CD4-positive, alpha-beta T cell treated with Interleukin-15 for 4 hours (primary cell): ENCODE data around the gene METTL9.
A peak's percentile ranks its signal among the peaks of the same experiment; 100 is the strongest.
"Not testable (repeated sequence)": the region's sequence is repeated elsewhere in the genome, so short reads cannot be mapped to it uniquely, and the experiment has no call there.

Experiments
- DNase-seq: peaks from one replicate; pipeline ENCODE4 v3.0.0-alpha.2; 2020; ENCODE audit warnings: low spot score

METTL9 gene

DNA sequence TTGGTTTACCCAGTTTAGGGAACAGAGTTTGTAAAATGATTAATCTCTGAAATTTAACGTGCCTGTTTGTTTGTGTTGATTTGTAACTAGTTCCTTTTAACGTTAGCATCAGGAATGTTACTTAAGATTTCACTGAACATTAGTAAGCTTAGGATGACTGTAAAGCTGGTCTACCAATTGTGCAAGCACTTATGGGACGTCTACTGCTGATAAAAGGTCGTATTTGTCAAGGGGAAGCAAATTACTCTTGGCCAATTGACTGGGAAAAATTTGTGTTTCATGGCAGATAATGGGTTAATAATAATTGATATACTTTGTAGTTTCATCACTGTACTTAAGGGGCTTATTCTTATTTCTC, 11.8 kb downstream of the METTL9 start:
- no peak for DNase-seq

DNA sequence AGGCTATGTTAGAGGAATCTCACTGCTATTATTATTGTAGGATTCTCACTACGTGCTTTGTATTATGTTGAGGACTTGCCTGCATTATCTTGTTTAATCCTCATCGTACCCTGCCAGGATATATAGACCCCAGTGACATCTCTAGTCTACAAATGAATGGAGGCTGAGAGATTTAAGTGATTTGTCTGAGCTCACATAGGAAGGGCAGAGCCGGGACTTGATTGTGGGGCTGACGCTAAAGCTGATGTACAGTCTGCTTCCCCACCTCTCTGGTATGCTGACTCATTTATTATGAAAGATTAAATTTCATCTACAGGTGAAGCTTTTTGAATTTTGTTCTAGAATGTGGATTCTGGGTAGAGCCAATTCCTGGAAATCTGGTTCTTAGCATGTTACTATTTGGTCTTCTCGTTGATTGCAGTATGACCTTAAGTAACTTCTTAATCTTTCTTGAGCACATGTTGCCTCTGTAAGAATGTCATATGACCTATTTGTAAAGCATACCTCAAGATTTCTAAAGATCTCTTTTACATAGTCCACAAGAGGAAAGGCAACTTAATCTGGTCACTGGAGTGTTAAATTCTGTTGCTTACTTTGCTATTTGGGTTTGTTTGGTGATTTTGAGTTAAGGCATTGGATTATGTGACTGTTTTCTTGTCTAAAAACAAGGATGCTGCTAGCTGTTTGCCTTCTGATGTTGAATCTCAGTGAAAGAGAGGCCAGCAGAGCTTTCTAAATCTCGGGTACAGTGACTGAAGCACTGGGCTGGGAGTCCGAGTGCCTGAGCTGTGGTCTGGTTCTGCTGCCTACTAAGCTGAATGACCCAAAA, 12.4 kb downstream of the METTL9 start:
- peak; percentile 66 for DNase-seq

DNA sequence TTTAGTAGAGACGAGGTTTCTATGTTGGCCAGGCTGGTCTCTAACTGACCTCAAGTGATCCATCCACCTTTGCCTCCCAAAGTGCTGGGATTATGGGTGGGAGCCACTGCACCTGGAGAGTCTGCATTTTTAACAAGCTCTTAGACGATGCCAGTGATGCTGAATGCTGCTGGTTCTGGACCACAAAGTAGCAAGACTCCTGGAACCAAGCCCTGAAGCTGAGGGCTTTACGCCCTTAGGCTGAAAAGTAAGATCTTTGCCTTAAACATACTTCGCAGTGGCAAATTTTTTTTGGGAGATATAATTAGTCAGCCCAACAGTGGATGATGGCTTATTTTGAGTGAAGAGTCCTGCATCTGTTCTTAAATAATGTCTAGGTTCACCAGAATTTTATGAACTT, 14.0 kb downstream of the METTL9 start:
- no peak for DNase-seq

DNA sequence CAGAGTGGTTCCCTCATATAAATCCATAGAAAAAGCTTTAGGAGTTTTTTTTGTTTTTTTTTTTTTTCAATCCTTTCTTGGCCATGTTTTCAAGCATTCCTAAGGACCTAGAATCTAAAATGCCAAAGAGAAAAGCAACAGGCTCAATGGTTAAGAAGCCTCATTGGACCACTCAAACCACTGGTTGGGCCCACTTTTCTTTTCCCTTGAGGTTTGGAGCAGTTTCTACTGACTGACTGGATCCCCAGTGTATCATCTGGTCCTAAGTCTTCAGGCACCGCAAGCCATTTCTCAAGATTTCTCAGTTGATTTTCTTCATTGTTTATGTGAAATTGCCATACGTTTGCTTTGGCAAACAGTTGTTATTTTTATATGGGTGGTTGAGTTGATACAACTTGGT, 14.4 kb downstream of the METTL9 start:
- no peak for DNase-seq

DNA sequence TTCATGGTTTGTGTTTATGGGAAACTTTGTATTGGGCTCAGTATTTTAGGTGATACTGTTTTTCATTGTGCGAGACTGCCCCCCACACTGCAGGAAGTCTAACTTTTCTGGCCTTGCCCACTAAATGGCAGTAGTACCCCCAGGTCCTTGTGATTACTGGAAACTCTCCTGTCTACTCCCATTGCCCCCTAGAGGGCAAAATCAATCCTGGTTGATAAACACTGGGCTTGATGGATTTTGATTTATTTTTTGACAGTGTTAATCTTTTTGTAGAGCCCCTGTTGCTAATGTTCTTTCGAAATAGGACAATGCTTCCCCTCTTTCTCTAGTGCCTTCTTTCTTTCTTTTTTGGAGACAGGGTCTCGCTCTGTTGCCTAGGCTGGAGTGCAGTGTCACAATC, 15.5 kb downstream of the METTL9 start:
- no peak for DNase-seq

DNA sequence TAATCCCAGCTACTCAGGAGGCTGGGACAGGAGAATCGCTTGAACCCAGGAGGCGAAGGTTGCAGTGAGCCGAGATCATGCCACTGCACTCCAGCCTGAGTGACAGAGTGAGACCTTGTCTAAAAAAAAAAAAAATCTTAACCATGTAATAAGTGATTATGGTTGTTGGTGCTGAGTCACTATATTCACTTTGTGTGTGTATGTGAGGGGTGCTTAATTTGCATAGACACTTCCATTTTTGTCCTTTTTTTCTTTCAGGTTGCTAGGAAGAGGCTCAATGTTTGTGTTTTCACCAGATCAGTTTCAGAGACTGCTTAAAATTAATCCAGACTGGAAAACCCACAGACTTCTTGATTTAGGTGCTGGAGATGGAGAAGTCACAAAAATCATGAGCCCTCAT, 18.2 kb downstream of the METTL9 start:
- no peak for DNase-seq

DNA sequence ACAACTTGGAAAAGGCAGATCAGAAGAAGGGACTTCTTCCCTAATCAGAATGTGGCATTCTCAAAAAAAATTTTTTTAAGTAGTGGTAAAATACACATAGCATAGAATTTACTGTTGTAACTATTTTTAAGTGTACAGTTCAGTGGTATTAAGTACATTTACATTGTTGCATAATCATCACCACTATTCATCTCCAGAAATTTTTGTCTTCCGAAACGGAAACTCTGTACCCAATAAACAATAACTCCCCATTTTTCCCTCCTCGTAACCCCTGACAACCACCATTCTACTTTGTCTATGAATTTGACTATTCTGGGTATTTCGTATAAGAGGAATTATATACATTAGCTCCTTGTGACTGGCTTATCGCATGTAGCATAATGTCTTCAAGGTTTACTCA, 18.9 kb downstream of the METTL9 start:
- DNase-seq: no peak

DNA sequence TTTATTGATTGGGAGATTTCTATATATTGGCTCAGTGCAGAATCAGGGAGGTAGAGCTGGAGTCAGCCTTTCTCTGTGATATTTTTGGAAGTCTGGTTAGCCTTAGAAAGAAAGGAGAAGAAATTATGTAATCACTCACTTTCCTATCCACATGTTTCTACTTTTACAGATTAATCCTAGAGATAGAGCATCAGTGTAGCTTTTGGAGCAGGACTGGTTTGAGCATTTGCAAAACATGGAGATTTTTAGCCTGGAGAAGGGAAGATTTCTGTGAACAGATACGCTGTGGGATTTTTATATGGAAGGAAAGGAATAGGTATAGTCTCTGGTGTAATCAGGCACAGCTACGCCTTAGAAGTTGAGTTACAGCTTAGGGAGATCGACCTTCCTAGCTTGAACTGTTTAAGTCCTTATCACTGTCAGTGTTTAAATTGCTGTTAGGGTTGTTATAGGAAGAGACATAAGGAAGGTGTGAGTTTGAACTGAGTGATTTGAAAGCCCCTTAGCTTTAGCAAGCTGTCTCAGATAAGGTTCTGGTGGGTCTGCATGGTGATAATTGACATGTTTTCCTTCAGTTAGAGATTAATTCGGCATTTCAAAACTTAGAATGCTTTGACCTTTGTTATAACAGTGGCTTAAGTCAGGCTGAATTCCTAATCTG, 20.5 kb downstream of the METTL9 start:
- no peak for DNase-seq

DNA sequence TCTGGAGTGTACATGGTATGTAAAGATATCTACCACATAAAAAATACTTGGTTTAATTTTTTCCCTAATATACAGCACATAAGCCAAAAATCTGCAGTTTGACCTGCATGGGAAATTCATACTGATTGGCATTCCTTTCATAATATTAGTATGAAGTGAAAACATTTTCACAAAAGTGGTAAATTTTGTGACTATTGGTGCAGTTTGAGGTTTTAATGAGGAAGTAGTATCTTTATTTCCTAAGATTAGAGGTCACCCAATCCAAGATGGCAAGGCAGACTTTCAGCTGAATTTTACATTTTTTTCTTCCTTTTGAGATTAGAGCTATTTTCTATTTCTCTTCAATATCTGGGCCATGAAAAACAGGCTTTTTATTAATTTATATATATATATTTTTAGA, 21.2 kb downstream of the METTL9 start:
- DNase-seq: no peak

DNA sequence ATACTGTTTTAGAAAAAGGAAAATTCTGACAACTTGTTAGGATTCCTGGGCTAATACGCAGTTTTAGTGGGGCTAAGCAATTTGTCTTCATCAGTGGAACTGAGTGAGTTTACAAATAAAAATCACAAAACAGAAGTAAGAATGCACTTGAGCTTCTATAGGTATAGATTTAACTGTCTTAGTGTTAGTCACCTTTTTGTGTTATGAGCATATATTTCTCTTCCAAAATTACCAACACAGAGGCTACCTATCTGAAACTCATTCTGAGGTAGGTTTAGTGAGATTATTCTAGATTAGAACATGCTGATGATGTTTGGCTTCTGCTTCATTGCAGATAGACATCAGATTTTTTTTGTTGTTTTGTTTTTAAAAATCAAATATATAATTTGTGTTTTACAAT, 23.2 kb downstream of the METTL9 start:
- no peak for DNase-seq

DNA sequence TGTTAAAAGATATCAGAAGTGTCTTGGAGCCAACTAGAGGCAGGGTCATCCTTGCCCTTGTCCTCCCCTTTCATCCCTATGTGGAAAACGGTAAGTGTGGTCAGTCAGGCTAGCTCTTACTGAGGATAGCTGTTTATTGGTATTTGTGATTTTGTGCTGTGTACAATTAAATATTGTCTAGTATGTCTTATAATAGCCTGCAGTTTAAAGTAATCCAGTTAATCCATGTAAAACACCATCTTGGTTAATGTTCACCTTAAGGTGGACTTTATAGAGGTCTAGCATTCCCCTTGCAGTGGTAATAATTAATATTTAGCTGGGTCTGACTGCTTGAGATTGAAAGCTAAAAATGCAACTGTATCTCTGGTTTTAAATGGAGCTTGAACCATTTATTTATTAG, 25.6 kb downstream of the METTL9 start:
- DNase-seq: no peak

DNA sequence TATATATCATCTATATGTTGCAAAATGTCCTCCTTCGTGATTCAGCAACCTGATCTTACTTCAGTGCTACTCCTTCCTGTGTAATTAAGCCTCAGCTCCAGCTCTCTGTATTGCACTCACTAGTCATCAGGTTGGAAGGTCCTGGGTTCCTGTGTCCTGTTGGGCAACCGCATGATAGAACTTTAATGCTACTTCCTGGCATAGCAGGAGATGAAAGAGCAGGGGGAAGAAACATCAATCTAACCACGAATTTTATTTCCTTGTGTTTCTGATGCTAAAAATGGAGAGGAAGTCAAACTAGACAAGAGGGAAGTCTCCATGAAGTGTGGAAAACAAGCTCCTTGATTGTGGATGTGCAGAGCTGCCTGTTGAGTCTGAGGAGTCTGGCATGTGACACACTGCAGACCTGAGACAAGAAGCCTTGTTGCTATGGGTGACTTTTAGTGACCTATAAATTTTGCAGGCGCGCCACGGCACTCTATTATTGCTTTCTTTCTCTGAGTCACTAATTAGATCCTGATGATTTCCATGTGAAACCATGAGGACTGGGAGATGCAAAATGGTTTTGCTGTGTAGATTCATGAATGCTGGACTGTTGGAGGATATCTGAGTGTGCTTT, 27.4 kb downstream of the METTL9 start:
- peak; percentile 55 for DNase-seq

DNA sequence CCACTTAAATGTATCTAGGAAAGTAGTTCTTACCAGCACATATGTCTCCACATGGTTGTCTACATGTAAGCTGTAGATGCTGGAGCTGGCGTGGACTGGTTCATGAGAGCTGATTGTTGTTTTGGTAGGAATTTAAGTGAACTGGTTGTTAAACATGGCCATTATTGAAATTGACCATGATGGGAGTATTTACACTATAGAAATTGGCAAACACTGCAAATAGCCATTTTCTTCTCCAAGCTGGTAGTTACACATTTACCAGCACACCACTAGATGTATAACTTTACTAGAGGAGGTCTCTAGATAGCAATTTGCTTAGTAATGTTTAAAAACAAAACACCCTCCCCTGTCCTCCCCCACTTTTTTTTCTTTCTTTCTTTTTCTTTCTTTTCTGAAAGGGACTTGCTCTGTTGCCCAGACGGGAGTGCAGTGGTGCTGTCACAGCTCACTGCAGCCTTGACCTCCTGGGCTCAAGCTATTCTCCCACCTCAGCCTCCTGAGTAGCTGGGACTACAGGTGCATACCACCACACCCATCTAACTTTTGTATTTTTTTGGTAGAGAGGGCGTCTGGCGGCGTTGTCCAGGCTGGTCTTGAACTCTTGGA, 28.8 kb downstream of the METTL9 start:
- DNase-seq: no peak

DNA sequence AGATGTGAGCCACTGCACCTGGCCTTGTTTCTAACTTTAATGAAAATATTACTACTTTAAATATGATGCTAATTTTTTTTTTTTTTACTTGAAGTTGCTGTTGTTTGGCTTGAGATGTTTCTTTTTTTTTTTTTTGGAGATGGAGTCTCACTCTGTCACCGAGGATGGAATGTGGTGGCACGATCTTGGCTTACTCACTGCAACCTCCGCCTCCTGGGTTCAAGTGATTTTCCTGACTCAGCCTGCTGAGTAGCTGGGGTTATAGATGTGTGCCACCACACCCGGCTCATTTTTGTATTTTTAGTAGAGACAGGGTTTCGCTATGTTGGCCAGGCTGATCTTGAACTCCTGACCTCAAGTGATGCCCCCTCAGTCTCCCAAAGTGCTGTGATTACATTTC, 29.4 kb downstream of the METTL9 start:
- DNase-seq: no peak

DNA sequence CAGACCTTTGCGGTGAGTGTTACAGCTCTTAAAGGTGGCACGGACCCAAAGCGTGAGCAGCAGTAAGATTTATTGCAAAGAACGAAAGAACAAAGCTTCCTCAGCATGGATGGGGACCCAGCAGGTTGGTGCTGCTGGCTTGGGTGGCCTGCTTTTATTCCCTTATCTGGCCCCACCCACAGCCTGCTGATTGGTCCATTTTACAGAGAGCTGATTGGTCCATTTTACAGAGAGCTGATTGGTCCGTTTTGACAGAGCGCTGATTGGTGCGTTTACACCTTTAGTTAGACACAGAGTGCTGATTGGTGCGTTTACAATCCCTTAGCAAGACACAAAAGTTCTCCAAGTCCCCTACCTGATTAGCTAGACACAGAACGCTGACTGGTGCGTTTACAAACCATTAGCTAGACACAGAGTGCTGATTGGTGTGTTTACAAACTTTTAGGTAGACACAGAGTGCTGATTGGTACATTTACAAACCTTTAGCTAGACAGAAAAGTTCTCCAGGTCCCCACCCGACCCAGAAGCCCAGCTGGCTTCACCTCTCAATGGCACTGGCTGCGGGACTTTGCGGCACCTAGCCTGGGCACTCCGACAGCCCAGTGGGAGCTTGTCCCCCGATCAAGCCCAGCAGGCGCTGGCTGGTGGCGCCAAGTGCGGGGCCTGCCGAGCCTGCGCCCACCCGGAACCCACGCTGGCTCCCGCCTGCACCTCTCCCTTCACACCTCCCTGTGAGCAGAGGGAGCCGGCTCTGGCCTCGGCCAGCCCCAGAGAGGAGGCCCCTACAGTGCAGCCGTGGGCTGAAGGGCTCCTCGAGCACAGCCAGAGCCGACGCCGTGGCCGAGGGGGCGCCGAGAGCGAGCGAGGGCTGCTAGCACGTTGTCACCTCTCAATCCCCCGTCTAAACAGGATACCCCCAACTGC, 30.5 kb downstream of the METTL9 start:
- DNase-seq: not testable (repeated sequence)

DNA sequence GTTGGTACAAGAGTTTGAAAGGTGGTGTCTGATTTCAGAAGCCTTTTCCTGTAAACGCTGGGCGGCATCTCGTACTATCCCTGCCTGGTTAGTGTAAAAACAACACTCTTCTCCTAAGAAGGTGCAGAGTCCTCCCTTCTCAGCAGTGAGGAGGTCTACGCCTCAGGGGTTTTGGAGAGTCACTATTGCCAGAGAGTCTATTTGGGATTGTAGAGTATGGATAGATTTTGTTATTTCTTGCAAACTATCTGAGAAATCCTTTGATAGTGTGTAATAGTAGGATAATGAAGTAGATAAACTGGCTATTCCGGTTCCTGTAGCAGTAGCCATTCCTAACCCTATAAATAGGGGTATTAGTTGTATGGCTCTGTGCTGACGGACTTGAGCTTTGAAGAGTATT, 31.5 kb downstream of the METTL9 start:
- DNase-seq: not testable (repeated sequence)

DNA sequence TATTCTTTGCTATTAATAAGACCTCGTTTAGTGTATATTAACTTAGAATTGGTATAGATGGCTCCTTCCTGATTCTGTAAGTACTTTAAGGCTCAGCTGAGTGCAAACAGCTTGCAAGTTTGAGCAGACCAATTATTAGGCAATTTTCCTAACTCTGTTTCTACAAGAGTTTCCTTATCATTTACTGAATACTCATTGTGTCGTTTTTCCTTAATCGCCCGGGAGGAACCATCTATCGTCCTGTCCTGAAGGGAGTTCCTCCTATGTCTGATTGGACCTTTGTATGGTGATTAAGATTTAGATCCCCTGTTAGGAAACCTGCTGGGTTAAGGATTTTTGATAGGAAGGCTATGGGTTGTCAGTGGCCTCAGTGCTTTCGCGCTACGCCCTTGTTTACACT, 32.0 kb downstream of the METTL9 start:
- DNase-seq: not testable (repeated sequence)

DNA sequence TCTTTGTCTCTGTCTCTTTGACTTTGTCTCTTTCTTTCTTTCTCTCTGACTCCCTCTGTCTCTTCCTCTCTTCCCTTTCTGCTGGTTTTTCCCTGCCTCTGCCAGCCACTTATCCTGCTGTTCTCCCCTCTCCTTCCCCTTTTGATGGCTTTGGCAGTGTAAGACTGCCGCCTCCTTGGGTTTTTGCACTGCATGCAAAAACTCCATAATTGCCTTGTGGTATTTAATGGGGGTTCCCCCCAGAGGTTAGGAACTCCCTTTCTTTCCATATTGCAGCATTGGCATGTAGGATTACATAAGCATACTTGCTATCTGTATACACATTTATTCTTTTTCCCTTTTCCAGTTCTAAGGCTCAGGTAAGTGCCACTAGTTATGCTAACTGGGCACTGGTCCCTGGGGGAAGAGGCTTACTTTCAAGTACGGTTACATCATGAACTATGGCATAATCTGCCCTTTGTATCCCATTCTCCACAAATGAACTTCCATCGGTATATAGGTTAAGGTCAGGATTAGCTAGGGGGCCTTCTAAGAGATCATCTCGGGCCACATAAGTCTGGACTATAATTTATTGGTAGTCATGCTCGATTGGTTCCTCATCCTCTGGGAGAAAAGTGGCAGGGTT, 32.7 kb downstream of the METTL9 start:
- DNase-seq: not testable (repeated sequence)

DNA sequence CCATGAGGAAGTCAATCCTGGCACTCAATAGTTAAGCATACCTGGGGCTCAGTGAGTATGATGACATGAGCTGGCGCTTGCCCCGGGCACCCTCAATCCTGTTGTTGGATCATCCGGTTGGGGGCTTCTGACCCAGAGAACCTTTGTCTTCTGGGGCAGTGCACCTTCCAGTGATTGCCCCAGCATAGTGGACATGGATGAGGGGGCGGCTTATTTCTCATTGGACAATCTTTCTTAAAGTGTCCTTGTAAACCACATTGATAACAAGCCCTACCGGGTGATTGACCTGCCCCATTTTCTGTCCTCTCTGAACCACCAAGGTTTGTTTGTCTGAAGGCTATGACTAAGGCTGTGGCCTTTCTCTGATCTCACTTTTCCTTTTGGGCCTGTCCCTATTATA, 34.8 kb downstream of the METTL9 start:
- no peak for DNase-seq

DNA sequence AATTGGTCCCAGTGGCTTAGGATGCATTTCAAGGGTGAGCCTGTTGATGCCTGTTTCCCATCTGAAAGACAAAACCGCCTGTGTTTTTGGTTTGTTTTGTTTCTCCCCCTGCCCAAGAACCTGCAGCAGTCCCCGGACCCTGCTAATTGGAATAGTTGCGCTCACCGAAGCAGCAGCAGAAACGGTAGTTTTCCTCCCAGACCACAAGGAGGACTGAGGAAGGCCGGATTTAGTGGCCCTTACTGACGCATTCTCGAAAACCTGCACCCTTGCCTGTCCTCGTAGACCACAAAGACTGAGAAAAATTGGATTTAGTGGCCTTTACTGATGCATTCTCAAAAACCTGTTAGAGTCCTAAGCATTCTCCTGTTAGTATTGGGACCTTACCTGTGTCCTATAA, 36.3 kb downstream of the METTL9 start:
- DNase-seq: not testable (repeated sequence)
